Smooth muscle cell (in vitro differentiated cells): ENCODE data around the gene EFCAB14. TPM values are rescaled to one million over a fixed set of nuclear protein-coding genes. Genes with fewer than 3 reads are reported as not detected.

Experiments
- DNase-seq: peaks from one replicate; lab custom pipeline; 2025; ENCODE audit not compliant: unreplicated experiment; lab: John Stamatoyannopoulos, UW
- H2AFZ ChIP-seq: fragments of 200-600 bp; sonication (generic); 2 replicates; pipeline ENCODE4 v1.6.0; 2016; ENCODE audit warnings: antibody characterized with exemption, low read depth, mild to moderate bottlenecking
- H3F3A ChIP-seq: fragments of 200-600 bp; sonication (generic); 2 replicates; pipeline ENCODE4 v1.6.0; 2017; ENCODE audit warnings: antibody characterized with exemption, low read depth
- H3K27ac ChIP-seq: fragments of 200-600 bp; sonication (generic); 2 replicates; pipeline ENCODE4 v1.5.1; 2016; ENCODE audit warnings: low read depth, mild to moderate bottlenecking
- H3K27me3 ChIP-seq: fragments of 200-600 bp; sonication (generic); 2 replicates; pipeline ENCODE4 v1.6.1; 2016; ENCODE audit warnings: low read depth, mild to moderate bottlenecking
- H3K36me3 ChIP-seq: fragments of 200-600 bp; sonication (generic); 2 replicates; pipeline ENCODE4 v1.5.1; 2016; ENCODE audit warnings: low read depth
- H3K4me1 ChIP-seq: fragments of 200-600 bp; sonication (generic); 2 replicates; pipeline ENCODE4 v1.5.1; 2016; ENCODE audit warnings: low read depth
- H3K4me2 ChIP-seq: fragments of 200-600 bp; sonication (generic); 2 replicates; pipeline ENCODE4 v1.6.0; 2016; ENCODE audit warnings: mild to moderate bottlenecking
- H3K4me3 ChIP-seq: fragments of 200-600 bp; sonication (generic); 2 replicates; pipeline ENCODE4 v1.5.1; 2016; ENCODE audit warnings: mild to moderate bottlenecking
- H3K79me2 ChIP-seq: fragments of 200-600 bp; sonication (generic); 2 replicates; pipeline ENCODE4 v1.6.0; 2016; ENCODE audit warnings: low read depth, mild to moderate bottlenecking
- H3K9ac ChIP-seq: fragments of 200-600 bp; sonication (generic); 2 replicates; pipeline ENCODE4 v1.6.0; 2016; ENCODE audit warnings: low read depth
- H3K9me3 ChIP-seq: fragments of 200-600 bp; sonication (generic); replicated peaks from 2 replicates; pipeline ENCODE4 v1.5.1; 2016; ENCODE audit warnings: low read depth
- H4K20me1 ChIP-seq: fragments of 200-600 bp; sonication (generic); 2 replicates; pipeline ENCODE4 v1.6.0; 2016; ENCODE audit warnings: low read depth
- CTCF ChIP-seq: fragments of 200-600 bp; sonication (generic); IDR thresholded peaks from 2 replicates; pipeline ENCODE4 v1.5.1; 2017; ENCODE audit warnings: borderline replicate concordance, mild to moderate bottlenecking, antibody characterized with exemption; ENCODE audit not compliant: insufficient read depth, poor library complexity, severe bottlenecking
- WGBS: methylation state at CpG from one replicate; pipeline ENCODE4 v1.1.7; 2016; ENCODE audit warnings: low lambda C conversion rate; 5-methylcytosine and 5-hydroxymethylcytosine counted together
- polyA plus RNA-seq: library from polyadenylated mRNA; unstranded; fragments of >200 nt; fragmentation: Nextera tagmentation; extraction: Ambion mirVana; gene quantifications from 2 replicates; pipeline ENCODE4 v1.2.1, GENCODE V29; 2016
- total RNA-seq: library from RNA; depleted of rRNA; stranded (reverse); fragments of >200 nt; gene quantifications from 2 replicates; pipeline ENCODE4 v1.2.3, GENCODE V29; 2014

The EFCAB14 gene
- total and polyA plus RNA-seq, 2 experiments from 2014 or later: 28.6 to 62.8 TPM

GRCh38 chr1:46719689-46720088 is 775 bp upstream of the EFCAB14 start:
- Histone ChIP-seq H3K9me3 (no peaks in the 10 kb centered on the region), H3K79me2 (peaks cover 25% of the 10 kb centered on the region), H3K4me1 (peaks cover 17% of the 10 kb centered on the region), H3F3A (no peaks in the 10 kb centered on the region), H4K20me1 (peaks cover 19% of the 10 kb centered on the region), H3K4me3 (peak overlapping the region; percentile 93), H3K27me3 (no peaks in the 10 kb centered on the region), H3K9ac (peak overlapping the region; percentile 85), H3K36me3 (peaks cover 7% of the 10 kb centered on the region), H3K4me2 (peak overlapping the region; percentile 96), H3K27ac (peak overlapping the region; percentile 63), H2AFZ (peak overlapping the region; percentile 74)
- TF ChIP-seq CTCF: no peak
- WGBS: 47% methylated on average over 3 of the region's 3 CpGs
- no peak for DNase-seq

DNA sequence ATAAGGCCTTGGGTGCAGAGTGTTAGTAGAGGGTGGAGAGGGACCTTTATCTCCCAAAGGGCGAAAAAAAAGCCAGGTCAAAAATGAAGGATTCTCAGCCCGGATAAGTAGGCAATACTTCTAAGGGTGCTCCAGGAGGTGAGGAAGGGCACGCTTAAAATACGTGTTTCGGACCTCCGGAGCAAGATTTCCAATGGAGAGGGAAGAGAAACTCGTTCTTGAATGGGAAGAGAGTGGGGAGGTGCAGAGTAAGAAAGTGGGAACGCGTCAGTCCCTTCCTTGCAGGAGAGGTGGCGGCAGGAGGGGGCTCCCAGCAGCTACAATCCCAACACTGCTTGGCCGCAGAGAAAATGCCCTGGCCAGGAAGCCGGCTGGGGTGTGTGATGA is 581 bp downstream of the EFCAB14 start:
- H3K27me3 ChIP-seq: no peaks in the 10 kb centered on the region
- peak overlapping the region; percentile 96 for H3K4me2 ChIP-seq

GRCh38 chr1:46717654-46718053 is 1.3 kb downstream of the EFCAB14 start:
- H3K4me3 ChIP-seq: peak overlapping the region; percentile 93
- TF ChIP-seq CTCF: no peak
- peaks cover 17% of the 10 kb centered on the region for H3K4me1 ChIP-seq
- WGBS: 74% methylated on average over 9 of the region's 9 CpGs
- H2AFZ ChIP-seq: no peak overlapping the region
- H3K27me3 ChIP-seq: no peaks in the 10 kb centered on the region
- H3K4me2 ChIP-seq: peak overlapping the region; percentile 96
- no peak overlapping the region for H3K27ac ChIP-seq
- H3F3A ChIP-seq: no peaks in the 10 kb centered on the region
- peaks cover 8% of the 10 kb centered on the region for H3K36me3 ChIP-seq
- H4K20me1 ChIP-seq: peaks cover 26% of the 10 kb centered on the region
- no peaks in the 10 kb centered on the region for H3K9me3 ChIP-seq
- DNase-seq: no peak
- peak overlapping the region; percentile 85 for H3K9ac ChIP-seq
- peaks cover 32% of the 10 kb centered on the region for H3K79me2 ChIP-seq

More for the DNA sequence above, 581 bp downstream of the EFCAB14 start:
- Histone ChIP-seq H3F3A (no peaks in the 10 kb centered on the region), H3K27ac (peak overlapping the region; percentile 63), H3K4me1 (peaks cover 17% of the 10 kb centered on the region), H4K20me1 (peaks cover 19% of the 10 kb centered on the region), H3K36me3 (peaks cover 7% of the 10 kb centered on the region), H3K4me3 (peak overlapping the region; percentile 93), H3K9ac (peak overlapping the region; percentile 85), H3K79me2 (peaks cover 28% of the 10 kb centered on the region), H2AFZ (peak overlapping the region; percentile 74), H3K9me3 (no peaks in the 10 kb centered on the region)
- DNase-seq: no peak
- 5% methylated on average over 12 of the region's 12 CpGs for WGBS
- no peak for TF ChIP-seq CTCF

- no peak overlapping the region for H3K4me3 ChIP-seq
- H3K4me1 ChIP-seq: peaks cover 17% of the 10 kb centered on the region
- no peak for TF ChIP-seq CTCF
- no peak overlapping the region for H2AFZ ChIP-seq
- H3K9me3 ChIP-seq: no peaks in the 10 kb centered on the region
- 89% methylated on average over 3 of the region's 3 CpGs for WGBS
- no peaks in the 10 kb centered on the region for H3F3A ChIP-seq
- DNase-seq: no peak
- peaks cover 16% of the 10 kb centered on the region for H3K36me3 ChIP-seq
- no peaks in the 10 kb centered on the region for H3K27me3 ChIP-seq
- H3K4me2 ChIP-seq: no peak overlapping the region
- no peak overlapping the region for H3K9ac ChIP-seq
- H3K27ac ChIP-seq: no peak overlapping the region
- H4K20me1 ChIP-seq: peaks cover 41% of the 10 kb centered on the region
- peaks cover 42% of the 10 kb centered on the region for H3K79me2 ChIP-seq
These were observed 3.9 kb downstream of the EFCAB14 start for GRCh38 chr1:46714976-46715375.
